ENCODE measurements around the gene SECISBP2L. TPM values are rescaled to one million over a fixed set of nuclear protein-coding genes. Genes with fewer than 3 reads are reported as not detected.
A peak's percentile ranks its signal among the peaks of the same experiment; 100 is the strongest.
"Not testable (repeated sequence)": the region's sequence is repeated elsewhere in the genome, so short reads cannot be mapped to it uniquely, and the experiment has no call there.

The SECISBP2L gene
- polyA plus RNA-seq, 3 donors = 46.0 to 50.9 (median 49.0) TPM

- DNase-seq (ENCODE audit: low read depth in 3 of 3, low spot score in 2 of 3) = no peak
Observed at GRCh38 chr15:49015896-49016295, 30.4 kb downstream of the SECISBP2L start.

GRCh38 chr15:48999314-48999713 is 46.9 kb downstream of the SECISBP2L start:
- DNase-seq (ENCODE audit: low read depth in 3 of 3, low spot score in 2 of 3) = no peak

- DNase-seq (ENCODE audit: low read depth in 3 of 3, low spot score in 2 of 3) = no peak
Observed at GRCh38 chr15:48996276-48996675, 50.0 kb downstream of the SECISBP2L start.

DNA sequence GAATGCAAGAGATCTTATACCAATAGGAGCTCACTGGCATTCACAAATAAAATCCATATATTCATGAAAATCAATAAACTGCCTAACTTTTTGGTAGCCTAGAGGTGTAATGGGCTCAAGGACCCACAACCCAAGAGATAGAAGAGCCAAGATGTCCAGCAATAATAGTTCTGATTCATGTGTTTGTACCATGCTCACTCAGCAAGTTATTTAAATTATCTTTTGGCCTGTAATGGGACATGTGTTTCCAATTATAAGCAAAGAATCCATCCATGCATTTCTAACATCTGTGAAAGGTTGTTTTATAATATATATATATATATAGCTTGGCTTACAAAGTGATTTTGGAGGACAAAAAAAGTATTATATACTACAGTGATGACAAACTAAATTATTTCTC is 52.9 kb downstream of the SECISBP2L start:
- DNase-seq (ENCODE audit: low read depth in 3 of 3, low spot score in 2 of 3) = no peak

DNA sequence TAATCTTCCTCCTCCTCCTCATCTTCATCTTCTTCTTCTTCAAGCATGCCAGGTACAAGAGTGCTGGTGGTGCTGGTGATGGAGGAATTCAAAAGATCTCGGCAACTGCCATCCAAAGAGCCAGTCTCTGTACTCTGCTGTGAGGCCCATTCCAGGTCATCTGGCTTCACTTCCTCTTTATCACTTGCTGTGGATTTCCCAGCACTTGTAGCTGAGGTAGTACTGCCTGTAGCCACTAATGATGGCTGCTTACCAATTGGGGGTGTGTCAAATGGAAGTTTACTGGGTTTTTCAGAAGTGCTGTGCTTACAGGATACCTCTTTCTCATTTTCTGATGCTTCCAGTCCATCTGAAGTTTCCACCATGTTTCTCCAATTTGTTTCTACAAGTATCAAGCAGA is 53.7 kb downstream of the SECISBP2L start:
- no peak for DNase-seq (ENCODE audit: low read depth in 3 of 3, low spot score in 2 of 3)

DNA sequence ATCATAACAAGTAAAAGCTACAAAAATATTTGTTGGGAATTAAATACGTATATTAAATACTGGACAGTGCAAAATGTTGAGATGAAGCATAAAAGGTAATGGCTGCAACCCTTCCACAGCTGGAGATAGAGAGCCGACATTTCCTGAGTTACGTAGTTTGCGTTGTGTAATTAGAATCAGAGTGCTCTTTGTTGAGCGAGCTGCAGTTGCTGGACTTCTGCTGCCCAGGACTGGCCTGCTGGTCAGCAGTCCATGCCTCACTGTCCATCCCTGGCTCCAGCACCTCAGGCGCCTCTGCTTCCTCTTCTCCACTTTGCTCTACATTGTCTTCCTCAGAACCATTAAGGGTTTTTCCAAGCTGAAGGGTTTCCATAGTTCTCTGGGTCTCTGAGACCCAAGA is 54.1 kb downstream of the SECISBP2L start:
- no peak for DNase-seq (ENCODE audit: low read depth in 3 of 3, low spot score in 2 of 3)

GRCh38 chr15:48989170-48989569 is 57.1 kb downstream of the SECISBP2L start:
- no peak for DNase-seq (ENCODE audit: low read depth in 3 of 3, low spot score in 2 of 3)

DNA sequence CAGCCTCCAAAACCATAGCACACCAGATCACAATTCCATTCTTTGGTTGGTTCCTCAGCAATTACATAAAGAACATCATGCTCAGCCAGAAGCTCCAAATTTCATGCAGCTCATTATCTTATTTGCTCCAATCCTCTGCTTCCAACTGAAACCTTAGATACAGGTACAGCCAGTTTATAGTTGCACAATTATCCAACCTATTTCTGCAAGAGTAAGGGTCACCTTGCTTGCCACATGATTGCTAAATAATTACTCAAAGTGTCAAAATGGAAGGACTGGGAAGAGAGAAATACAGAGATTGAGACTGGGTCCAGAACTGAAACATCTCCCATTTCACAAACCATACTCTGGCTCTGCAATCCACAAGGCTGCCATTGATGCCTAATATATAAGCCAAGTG is 59.1 kb downstream of the SECISBP2L start:
- no peak for DNase-seq (ENCODE audit: low read depth in 3 of 3, low spot score in 2 of 3)

DNA sequence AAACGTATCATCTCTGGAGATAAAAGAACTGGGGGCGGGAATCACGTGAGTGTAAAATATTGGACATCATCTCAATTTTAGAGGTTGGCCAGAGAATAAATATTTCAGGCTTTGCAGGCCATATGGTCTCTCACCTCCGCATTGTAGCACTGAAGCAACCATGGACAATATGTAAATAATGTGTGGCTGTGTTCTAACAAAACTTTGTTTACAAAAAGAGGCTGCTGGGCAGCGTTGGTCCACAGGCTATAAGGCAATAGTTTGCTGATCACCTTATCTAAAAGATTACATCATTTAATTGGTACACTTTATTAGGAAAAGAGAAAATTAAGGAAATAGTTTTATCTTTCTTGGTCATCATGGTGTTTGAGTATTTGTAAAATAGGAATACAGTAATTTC is 60.0 kb downstream of the SECISBP2L start:
- no peak for DNase-seq (ENCODE audit: low read depth in 3 of 3, low spot score in 2 of 3)

DNA sequence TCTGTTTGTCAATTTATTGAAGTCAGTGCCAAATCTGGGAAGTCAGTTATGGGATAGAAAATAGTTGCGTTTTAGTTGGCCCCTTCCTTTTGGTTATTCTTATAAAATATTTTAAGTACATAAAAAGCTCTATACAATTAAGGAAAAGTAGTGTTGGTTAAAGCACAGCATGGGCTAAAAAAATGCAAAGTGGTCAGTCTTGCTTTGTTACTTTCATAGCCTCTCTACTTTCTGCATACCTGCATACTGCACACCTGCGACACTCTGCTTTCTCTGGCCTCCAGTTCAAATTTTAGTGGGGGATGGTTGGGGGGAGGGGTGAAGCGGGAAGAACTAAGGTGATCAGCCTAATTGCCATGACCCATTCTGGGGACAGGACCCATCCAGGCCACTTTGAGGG is 60.7 kb downstream of the SECISBP2L start:
- DNase-seq (ENCODE audit: low read depth in 3 of 3, low spot score in 2 of 3) = no peak

DNA sequence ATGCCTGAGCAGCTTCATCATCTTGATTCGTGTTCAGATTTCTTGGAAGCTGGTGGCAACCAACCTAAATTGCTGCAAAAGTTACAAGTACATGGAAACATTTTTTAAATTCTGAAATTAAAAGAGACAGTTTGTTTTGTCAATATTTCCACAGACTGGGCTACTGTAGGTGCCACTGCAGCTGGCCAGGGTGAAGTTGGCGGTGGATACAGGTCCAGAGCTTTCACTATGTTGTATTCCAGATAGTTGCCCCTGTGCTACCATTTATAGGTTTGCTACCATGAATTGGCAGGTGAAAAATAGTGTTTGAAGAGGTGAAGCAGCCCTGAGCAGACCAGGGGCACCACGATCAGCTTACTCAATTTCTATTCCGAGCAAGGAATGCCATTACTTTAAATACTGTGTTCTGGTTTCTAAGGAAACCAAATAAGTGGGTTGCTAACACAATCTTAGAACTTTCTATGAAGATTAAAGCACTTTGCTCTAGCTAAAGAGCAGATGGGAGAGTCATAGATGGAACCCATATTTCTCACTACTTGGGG is 61.4 kb downstream of the SECISBP2L start:
- DNase-seq (ENCODE audit: low read depth in 3 of 3, low spot score in 2 of 3) = no peak

- no peak for DNase-seq (ENCODE audit: low read depth in 3 of 3, low spot score in 2 of 3)
Observed at GRCh38 chr15:48984021-48984710, 62.1 kb downstream of the SECISBP2L start.

GRCh38 chr15:48983300-48983699 is 62.9 kb downstream of the SECISBP2L start:
- DNase-seq (ENCODE audit: low read depth in 3 of 3, low spot score in 2 of 3) = no peak

GRCh38 chr15:48981941-48982340 is 64.3 kb downstream of the SECISBP2L start:
- DNase-seq (ENCODE audit: low read depth in 3 of 3, low spot score in 2 of 3) = no peak

GRCh38 chr15:48978638-48979037 is 67.6 kb downstream of the SECISBP2L start:
- DNase-seq (ENCODE audit: low read depth in 3 of 3, low spot score in 2 of 3) = no peak

- no peak for DNase-seq (ENCODE audit: low read depth in 3 of 3, low spot score in 2 of 3)
Observed at GRCh38 chr15:48976444-48977088, 69.7 kb downstream of the SECISBP2L start.

DNA sequence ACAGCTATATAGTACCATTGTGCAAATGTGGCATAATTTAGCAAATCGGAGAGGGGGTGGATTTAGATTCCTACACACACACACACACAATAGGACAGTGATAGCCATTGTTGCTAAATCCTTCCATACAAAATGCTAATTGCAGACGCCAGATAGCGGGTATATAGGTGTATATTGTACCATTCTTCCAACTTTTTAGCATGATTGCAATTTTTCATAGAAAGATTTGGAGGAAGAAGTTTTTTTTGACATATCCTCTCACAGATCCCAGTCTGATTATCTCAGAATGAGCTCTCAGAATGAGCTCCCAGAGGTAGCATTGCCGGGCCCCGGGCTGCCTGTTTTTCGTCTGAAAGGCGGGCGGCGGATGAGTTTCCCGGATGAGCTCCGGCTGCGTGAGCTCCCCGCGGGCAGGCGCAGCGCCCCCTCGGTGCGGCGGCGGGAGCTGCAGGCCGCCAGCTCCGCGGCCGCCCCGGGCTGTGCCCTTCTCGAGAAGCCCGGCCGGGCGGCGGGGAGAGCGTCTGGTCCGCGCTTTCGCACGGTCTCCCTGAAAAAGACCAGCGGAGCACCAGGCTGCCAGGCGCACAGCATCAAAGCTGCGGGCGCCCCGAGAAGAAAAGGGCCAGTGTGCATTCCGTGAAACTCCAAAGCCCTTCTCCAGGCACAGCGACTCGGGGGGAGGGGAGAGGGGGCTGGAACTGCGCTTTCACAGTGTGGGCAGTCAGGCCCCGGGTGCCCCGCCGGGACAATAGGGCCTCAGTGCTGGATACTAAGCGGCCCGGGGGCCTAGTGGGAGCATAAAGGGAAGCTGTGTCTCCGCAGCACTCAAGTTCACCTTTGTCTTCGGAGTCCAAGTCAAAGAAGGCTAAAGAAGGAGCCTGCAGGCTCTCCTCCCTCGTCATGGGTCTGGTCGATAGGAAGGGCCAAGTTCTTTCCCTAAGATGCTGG is 70.5 kb downstream of the SECISBP2L start:
- peak; percentile 41 to 71 (median 70) for DNase-seq (ENCODE audit: low read depth in 3 of 3, low spot score in 2 of 3)

DNA sequence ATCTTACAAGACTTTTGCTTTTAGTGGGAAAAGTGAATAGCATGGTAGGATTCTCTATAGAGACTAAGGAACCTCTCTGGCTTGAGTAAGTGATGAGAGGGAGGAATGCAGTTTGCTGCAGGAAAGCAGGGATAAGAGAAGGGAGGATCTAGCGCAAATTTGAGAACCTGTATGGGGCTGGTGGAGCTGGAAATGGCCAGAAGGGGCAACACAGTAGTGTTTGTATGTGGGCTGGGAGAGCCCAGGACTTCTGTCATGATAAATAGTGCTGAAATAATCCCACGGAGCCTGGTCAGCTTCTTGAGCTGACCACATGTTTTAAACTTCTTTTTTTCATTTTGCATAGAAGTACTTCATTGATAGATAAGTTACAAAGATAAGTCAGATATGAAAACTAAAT is 71.4 kb downstream of the SECISBP2L start:
- no peak for DNase-seq (ENCODE audit: low read depth in 3 of 3, low spot score in 2 of 3)

GRCh38 chr15:48972750-48973503 is 73.3 kb downstream of the SECISBP2L start:
- DNase-seq (ENCODE audit: low read depth in 3 of 3, low spot score in 2 of 3) = no peak

GRCh38 chr15:48970926-48971325 is 75.3 kb downstream of the SECISBP2L start:
- DNase-seq (ENCODE audit: low read depth in 3 of 3, low spot score in 2 of 3) = not testable (repeated sequence)
